K562 (cell line): ENCODE measurements around the gene CLEC3B. TPM values are rescaled to one million over a fixed set of nuclear protein-coding genes. Genes with fewer than 3 reads are reported as not detected.

Source experiments
- ATF1 ChIP-seq, 2 experiments: fragments of 450-650 bp in 1 of 2; IDR thresholded peaks; 2 replicates each; pipeline ENCODE4 v1.6.1; 2016; ENCODE audit warnings: missing compliant biosample characterization in 1 of 2, missing genetic modification characterization in 1 of 2
- CCNT2 ChIP-seq: IDR thresholded peaks from 2 replicates; pipeline ENCODE4 v1.6.1; 2011; ENCODE audit warnings: borderline replicate concordance, low read depth, mild to moderate bottlenecking, moderate library complexity, mixed read lengths, low read length; ENCODE audit not compliant: insufficient read length; ENCODE audit errors: extremely low read depth
- CHCHD3 ChIP-seq: fragments of 250-450 bp; sonication (Bioruptor Pico); IDR thresholded peaks from 2 replicates; pipeline ENCODE4 v2.1.2; 2022; ENCODE audit warnings: mild to moderate bottlenecking
- CREB1 ChIP-seq, 2 experiments: sonication (generic) in 1 of 2; formaldehyde crosslinking in 1 of 2; IDR thresholded peaks; 2 replicates each; pipeline versions ENCODE4 v1.6.1 to v1.8.0; 2012 to 2022; ENCODE audit warnings: inconsistent platforms in 1 of 2, mild to moderate bottlenecking in 1 of 2, missing genetic modification reagents in 1 of 2, moderate library complexity in 1 of 2
- MECOM ChIP-seq: fragments of 250-450 bp; sonication (Bioruptor Pico); IDR thresholded peaks from 2 replicates; pipeline ENCODE4 v1.8.0; 2022; ENCODE audit warnings: inconsistent platforms
- NFIX ChIP-seq: fragments of 250-450 bp; sonication (Bioruptor Pico); IDR thresholded peaks from 2 replicates; pipeline ENCODE4 v1.4.0; 2020; ENCODE audit warnings: low read depth, mild to moderate bottlenecking, moderate library complexity
- ZFP36 ChIP-seq: fragments of 150-350 bp; IDR thresholded peaks from 2 replicates; pipeline ENCODE4 v1.6.1; 2018; ENCODE audit warnings: low read length, low read depth; ENCODE audit not compliant: partially characterized antibody
- ZFX ChIP-seq: sonication (generic); formaldehyde crosslinking; IDR thresholded peaks from 2 replicates; pipeline ENCODE4 v1.8.0; 2022; ENCODE audit warnings: mild to moderate bottlenecking, missing genetic modification reagents, moderate library complexity
- ZNF644 ChIP-seq: fragments of 200-800 bp; sonication (Bioruptor generic); IDR thresholded peaks from 2 replicates; pipeline ENCODE4 v1.6.1; 2016; ENCODE audit warnings: low read depth, missing genetic modification characterization, missing compliant biosample characterization
- polyA plus RNA-seq, 8 experiments: library from polyadenylated mRNA; depleted of rRNA in 4 of 8; stranded (reverse) in 5 of 8; unstranded in 3 of 8; fragments of >200 nt; fragmentation: Nextera tagmentation in 2 of 8; fragmentation: Illumina TruSeq in 1 of 8; extraction: Ambion mirVana in 2 of 8; extraction: Trizol in 1 of 8; gene quantifications; 2 replicates each; pipeline versions ENCODE4 v1.2.1 to v1.2.3, GENCODE V29; 2011 to 2014; ENCODE audit warnings: inconsistent platforms in 1 of 8, missing spikeins in 1 of 8
- total RNA-seq, 7 experiments: library from RNA; depleted of rRNA in 6 of 7; stranded (reverse); fragments of >200 nt in 6 of 7; fragmentation: Illumina TruSeq in 2 of 7; extraction: Trizol in 2 of 7; gene quantifications; 2 replicates each; pipeline versions ENCODE4 v1.2.1 to v1.2.3, GENCODE V29; 2011 to 2021; ENCODE audit warnings: low replicate concordance in 1 of 7
- TF ChIP-seq, protein P1 (sequence below), 2 experiments: fragments of 450-650 bp; IDR thresholded peaks; 2 replicates each; pipeline ENCODE4 v1.6.1; 2016
- TF ChIP-seq, protein P2 (sequence below): IDR thresholded peaks from 2 replicates; pipeline ENCODE4 v1.6.1; 2016; ENCODE audit warnings: missing genetic modification characterization, missing compliant biosample characterization
- TF ChIP-seq, protein P3 (sequence below): fragments of 450-650 bp; IDR thresholded peaks from 2 replicates; pipeline ENCODE4 v1.6.1; 2018; ENCODE audit warnings: mild to moderate bottlenecking, low read depth; ENCODE audit not compliant: partially characterized antibody
- TF ChIP-seq, protein P4 (sequence below): fragments of 450-650 bp; IDR thresholded peaks from 2 replicates; pipeline ENCODE4 v1.7.1; 2018; ENCODE audit warnings: mild to moderate bottlenecking, low read depth; ENCODE audit not compliant: partially characterized antibody
- TF ChIP-seq, protein P5 (sequence below): fragments of 450-650 bp; formaldehyde crosslinking; IDR thresholded peaks from 2 replicates; pipeline ENCODE4 v1.4.0; 2022; ENCODE audit warnings: missing genetic modification characterization
- TF ChIP-seq, protein P6 (sequence below): sonication (generic); formaldehyde crosslinking; IDR thresholded peaks from 2 replicates; pipeline ENCODE4 v1.8.0; 2022; ENCODE audit warnings: mild to moderate bottlenecking, missing genetic modification reagents, borderline replicate concordance

CLEC3B gene
- total and polyA plus RNA-seq, 9 of the 15 experiments (the other 6 are each of a cell fraction or from before 2014, with no cell fraction given) = not detected

DNA sequence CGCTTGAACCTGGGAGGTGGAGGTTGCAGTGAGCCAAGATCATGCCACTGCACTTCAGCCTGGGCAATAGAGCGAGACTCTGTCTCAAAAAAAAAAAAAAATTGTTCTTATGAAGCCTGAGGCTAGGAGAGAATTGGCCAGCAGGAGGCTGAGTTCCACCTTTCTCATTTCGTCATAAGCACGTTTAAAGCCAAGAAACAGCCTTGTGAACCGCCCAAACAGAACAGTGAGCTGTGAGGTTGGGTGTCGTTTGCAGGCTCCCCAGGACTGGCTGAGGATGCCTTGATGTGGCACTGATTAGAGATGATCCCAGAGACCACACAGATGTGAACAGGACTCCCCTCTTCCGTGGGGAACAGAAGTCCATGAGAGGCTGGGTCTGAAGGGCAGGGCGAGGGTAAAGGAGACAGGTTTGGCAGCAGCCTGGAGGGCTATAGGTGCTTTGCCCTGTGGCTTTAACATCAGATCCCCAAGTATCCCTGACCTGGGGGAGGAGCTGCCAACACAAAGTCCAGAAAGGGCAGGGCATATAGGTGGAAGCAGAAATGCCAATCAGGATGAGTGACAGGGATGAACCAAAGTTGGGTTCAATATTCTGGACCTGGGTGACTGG lies 52.9 kb downstream of the CLEC3B start (continued):
- TF ChIP-seq, protein P1, sequence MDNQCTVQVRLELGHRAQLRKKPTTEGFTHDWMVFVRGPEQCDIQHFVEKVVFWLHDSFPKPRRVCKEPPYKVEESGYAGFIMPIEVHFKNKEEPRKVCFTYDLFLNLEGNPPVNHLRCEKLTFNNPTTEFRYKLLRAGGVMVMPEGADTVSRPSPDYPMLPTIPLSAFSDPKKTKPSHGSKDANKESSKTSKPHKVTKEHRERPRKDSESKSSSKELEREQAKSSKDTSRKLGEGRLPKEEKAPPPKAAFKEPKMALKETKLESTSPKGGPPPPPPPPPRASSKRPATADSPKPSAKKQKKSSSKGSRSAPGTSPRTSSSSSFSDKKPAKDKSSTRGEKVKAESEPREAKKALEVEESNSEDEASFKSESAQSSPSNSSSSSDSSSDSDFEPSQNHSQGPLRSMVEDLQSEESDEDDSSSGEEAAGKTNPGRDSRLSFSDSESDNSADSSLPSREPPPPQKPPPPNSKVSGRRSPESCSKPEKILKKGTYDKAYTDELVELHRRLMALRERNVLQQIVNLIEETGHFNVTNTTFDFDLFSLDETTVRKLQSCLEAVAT (IDR thresholded peaks at IDR 0.05) = no peak; a peak in 1 of 4 replicates
- TF ChIP-seq, protein P2, sequence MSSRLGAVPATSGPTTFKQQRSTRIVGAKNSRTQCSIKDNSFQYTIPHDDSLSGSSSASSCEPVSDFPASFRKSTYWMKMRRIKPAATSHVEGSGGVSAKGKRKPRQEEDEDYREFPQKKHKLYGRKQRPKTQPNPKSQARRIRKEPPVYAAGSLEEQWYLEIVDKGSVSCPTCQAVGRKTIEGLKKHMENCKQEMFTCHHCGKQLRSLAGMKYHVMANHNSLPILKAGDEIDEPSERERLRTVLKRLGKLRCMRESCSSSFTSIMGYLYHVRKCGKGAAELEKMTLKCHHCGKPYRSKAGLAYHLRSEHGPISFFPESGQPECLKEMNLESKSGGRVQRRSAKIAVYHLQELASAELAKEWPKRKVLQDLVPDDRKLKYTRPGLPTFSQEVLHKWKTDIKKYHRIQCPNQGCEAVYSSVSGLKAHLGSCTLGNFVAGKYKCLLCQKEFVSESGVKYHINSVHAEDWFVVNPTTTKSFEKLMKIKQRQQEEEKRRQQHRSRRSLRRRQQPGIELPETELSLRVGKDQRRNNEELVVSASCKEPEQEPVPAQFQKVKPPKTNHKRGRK (tag) = no peak
- TF ChIP-seq CHCHD3 = no peak
- no peak for TF ChIP-seq CCNT2
- TF ChIP-seq, protein P3, sequence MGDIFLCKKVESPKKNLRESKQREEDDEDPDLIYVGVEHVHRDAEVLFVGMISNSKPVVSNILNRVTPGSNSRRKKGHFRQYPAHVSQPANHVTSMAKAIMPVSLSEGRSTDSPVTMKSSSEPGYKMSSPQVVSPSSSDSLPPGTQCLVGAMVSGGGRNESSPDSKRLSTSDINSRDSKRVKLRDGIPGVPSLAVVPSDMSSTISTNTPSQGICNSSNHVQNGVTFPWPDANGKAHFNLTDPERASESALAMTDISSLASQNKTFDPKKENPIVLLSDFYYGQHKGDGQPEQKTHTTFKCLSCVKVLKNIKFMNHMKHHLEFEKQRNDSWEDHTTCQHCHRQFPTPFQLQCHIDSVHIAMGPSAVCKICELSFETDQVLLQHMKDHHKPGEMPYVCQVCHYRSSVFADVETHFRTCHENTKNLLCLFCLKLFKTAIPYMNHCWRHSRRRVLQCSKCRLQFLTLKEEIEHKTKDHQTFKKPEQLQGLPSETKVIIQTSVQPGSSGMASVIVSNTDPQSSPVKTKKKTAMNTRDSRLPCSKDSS = no peak
- TF ChIP-seq, protein P4, sequence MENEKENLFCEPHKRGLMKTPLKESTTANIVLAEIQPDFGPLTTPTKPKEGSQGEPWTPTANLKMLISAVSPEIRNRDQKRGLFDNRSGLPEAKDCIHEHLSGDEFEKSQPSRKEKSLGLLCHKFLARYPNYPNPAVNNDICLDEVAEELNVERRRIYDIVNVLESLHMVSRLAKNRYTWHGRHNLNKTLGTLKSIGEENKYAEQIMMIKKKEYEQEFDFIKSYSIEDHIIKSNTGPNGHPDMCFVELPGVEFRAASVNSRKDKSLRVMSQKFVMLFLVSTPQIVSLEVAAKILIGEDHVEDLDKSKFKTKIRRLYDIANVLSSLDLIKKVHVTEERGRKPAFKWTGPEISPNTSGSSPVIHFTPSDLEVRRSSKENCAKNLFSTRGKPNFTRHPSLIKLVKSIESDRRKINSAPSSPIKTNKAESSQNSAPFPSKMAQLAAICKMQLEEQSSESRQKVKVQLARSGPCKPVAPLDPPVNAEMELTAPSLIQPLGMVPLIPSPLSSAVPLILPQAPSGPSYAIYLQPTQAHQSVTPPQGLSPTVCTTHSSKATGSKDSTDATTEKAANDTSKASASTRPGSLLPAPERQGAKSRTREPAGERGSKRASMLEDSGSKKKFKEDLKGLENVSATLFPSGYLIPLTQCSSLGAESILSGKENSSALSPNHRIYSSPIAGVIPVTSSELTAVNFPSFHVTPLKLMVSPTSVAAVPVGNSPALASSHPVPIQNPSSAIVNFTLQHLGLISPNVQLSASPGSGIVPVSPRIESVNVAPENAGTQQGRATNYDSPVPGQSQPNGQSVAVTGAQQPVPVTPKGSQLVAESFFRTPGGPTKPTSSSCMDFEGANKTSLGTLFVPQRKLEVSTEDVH = no peak
- TF ChIP-seq NFIX (CRISPR knock-in tag) = no peak
- TF ChIP-seq CREB1 (IDR thresholded peaks at IDR 0.05) = 0 out of 2 replicates have a peak, but pooled peaks have one; percentile 25
- 0 out of 2 replicates have a peak, but pooled peaks have one; percentile 16 for TF ChIP-seq CREB1 (CRISPR knock-in tag; IDR thresholded peaks at IDR 0.05)
- TF ChIP-seq ZFX (CRISPR knock-in tag) = no peak
- no peak for TF ChIP-seq ZFP36
- no peak for TF ChIP-seq ATF1 (CRISPR knock-in tag; IDR thresholded peaks at IDR 0.05)
- TF ChIP-seq ATF1 (tag; IDR thresholded peaks at IDR 0.05) = peak; percentile 59
- no peak for TF ChIP-seq MECOM (CRISPR knock-in tag)
- no peak for TF ChIP-seq ZNF644 (tag)
- TF ChIP-seq, protein P5, sequence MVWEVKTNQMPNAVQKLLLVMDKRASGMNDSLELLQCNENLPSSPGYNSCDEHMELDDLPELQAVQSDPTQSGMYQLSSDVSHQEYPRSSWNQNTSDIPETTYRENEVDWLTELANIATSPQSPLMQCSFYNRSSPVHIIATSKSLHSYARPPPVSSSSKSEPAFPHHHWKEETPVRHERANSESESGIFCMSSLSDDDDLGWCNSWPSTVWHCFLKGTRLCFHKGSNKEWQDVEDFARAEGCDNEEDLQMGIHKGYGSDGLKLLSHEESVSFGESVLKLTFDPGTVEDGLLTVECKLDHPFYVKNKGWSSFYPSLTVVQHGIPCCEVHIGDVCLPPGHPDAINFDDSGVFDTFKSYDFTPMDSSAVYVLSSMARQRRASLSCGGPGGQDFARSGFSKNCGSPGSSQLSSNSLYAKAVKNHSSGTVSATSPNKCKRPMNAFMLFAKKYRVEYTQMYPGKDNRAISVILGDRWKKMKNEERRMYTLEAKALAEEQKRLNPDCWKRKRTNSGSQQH (CRISPR knock-in tag) = no peak
- TF ChIP-seq, protein P6, sequence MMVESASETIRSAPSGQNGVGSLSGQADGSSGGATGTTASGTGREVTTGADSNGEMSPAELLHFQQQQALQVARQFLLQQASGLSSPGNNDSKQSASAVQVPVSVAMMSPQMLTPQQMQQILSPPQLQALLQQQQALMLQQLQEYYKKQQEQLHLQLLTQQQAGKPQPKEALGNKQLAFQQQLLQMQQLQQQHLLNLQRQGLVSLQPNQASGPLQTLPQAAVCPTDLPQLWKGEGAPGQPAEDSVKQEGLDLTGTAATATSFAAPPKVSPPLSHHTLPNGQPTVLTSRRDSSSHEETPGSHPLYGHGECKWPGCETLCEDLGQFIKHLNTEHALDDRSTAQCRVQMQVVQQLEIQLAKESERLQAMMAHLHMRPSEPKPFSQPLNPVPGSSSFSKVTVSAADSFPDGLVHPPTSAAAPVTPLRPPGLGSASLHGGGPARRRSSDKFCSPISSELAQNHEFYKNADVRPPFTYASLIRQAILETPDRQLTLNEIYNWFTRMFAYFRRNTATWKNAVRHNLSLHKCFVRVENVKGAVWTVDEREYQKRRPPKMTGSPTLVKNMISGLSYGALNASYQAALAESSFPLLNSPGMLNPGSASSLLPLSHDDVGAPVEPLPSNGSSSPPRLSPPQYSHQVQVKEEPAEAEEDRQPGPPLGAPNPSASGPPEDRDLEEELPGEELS (CRISPR knock-in tag) = 0 out of 2 replicates have a peak, but pooled peaks have one; percentile 59
